H1 (cell line): ENCODE results near the gene CD84. TPM values are rescaled to one million over a fixed set of nuclear protein-coding genes. Genes with fewer than 3 reads are reported as not detected.

Experiments used
- CTCF ChIA-PET: fragments of 300-600 bp; sonication (Branson Sonifier 250); formaldehyde crosslinking; loops from one replicate; lab custom pipeline; 2021; ENCODE audit not compliant: partially characterized antibody; lab: Charles Lee
- POLR2A ChIA-PET: fragments of 300-600 bp; sonication (Branson Sonifier 250); formaldehyde crosslinking; loops from one replicate; lab custom pipeline; 2021; ENCODE audit warnings: inconsistent platforms; ENCODE audit not compliant: partially characterized antibody; lab: Charles Lee
- DNase-seq, 2 experiments: peaks; one replicate each; pipeline versions ENCODE4 v3.0.0 to v3.0.0-alpha.2; 2010 to 2022; ENCODE audit warnings: low spot score in 2 of 2, low read depth in 1 of 2, mixed read lengths in 1 of 2
- FAIRE-seq: peaks from 2 replicates; lab custom pipeline; 2011; peaks lifted over from hg19 to GRCh38; lab: Jason Lieb, UNC
- H2AFZ ChIP-seq: 2 replicates; pipeline ENCODE4 v1.8.1; 2012; ENCODE audit warnings: low read length, inconsistent platforms
- H2AK5ac ChIP-seq: 2 replicates; pipeline ENCODE4 v1.6.1; 2013; ENCODE audit warnings: low read depth, low read length
- H2BK120ac ChIP-seq: replicated peaks from 2 replicates; pipeline ENCODE3; 2013; ENCODE audit warnings: low read depth, low read length, inconsistent platforms
- H2BK12ac ChIP-seq: 2 replicates; pipeline ENCODE4 v1.6.1; 2013; ENCODE audit warnings: low read depth, low read length
- H2BK15ac ChIP-seq: 2 replicates; pipeline ENCODE4 v1.6.1; 2013; ENCODE audit warnings: low read length
- H2BK20ac ChIP-seq: 2 replicates; pipeline ENCODE4 v1.6.1; 2013; ENCODE audit warnings: low read length
- H2BK5ac ChIP-seq: 2 replicates; pipeline ENCODE4 v1.6.1; 2013; ENCODE audit warnings: low read depth, low read length
- H3K14ac ChIP-seq: 2 replicates; pipeline ENCODE4 v1.6.1; 2013; ENCODE audit warnings: inconsistent platforms; ENCODE audit not compliant: insufficient read length
- H3K18ac ChIP-seq: 2 replicates; pipeline ENCODE4 v1.6.1; 2013; ENCODE audit warnings: low read length; ENCODE audit errors: extremely low read depth
- H3K23ac ChIP-seq: 2 replicates; pipeline ENCODE4 v1.6.1; 2013; ENCODE audit warnings: inconsistent platforms; ENCODE audit not compliant: insufficient read length
- H3K23me2 ChIP-seq: 2 replicates; pipeline ENCODE4 v1.6.1; 2013; ENCODE audit warnings: low read depth, low read length
- H3K27ac ChIP-seq: 2 replicates; pipeline ENCODE4 v1.6.1; 2011; ENCODE audit warnings: low read depth, low read length, inconsistent platforms
- H3K27me3 ChIP-seq, 4 experiments: replicated peaks in 1 of 4; 1 replicate in 1 of 4; 2 replicates in 3 of 4; pipeline versions ENCODE4 v1.6.1 to v1.8.1; 2011 to 2013; ENCODE audit warnings: low read length in 3 of 4, mild to moderate bottlenecking in 3 of 4, inconsistent platforms in 2 of 4, mixed read lengths in 2 of 4, moderate library complexity in 1 of 4; ENCODE audit not compliant: control insufficient read depth in 3 of 4, insufficient read depth in 3 of 4; ENCODE audit errors: extremely low read depth in 1 of 4
- H3K36me3 ChIP-seq, 4 experiments: 2 replicates each; pipeline versions ENCODE4 v1.6.1 to v1.8.1; 2011 to 2013; ENCODE audit warnings: mild to moderate bottlenecking in 4 of 4, low read length in 3 of 4, moderate library complexity in 2 of 4, control low read depth in 1 of 4, inconsistent platforms in 1 of 4; ENCODE audit not compliant: insufficient read depth in 4 of 4, control insufficient read depth in 2 of 4
- H3K4ac ChIP-seq: replicated peaks from 2 replicates; pipeline ENCODE3; 2013; ENCODE audit warnings: low read length, low read depth, mixed read lengths, inconsistent platforms; ENCODE audit not compliant: insufficient read length
- H3K4me1 ChIP-seq, 4 experiments: replicated peaks in 1 of 4; 1 replicate in 1 of 4; 2 replicates in 3 of 4; pipeline versions ENCODE4 v1.6.1 to v1.8.1; 2011 to 2013; ENCODE audit warnings: low read length in 3 of 4, inconsistent platforms in 2 of 4, mixed read lengths in 1 of 4; ENCODE audit not compliant: insufficient read depth in 4 of 4, control insufficient read depth in 3 of 4
- H3K4me2 ChIP-seq, 2 experiments: 2 replicates each; pipeline versions ENCODE4 v1.6.1 to v1.8.1; 2011 to 2013; ENCODE audit warnings: low read depth in 2 of 2, low read length in 2 of 2, control low read depth in 1 of 2, inconsistent platforms in 1 of 2, mild to moderate bottlenecking in 1 of 2; ENCODE audit not compliant: insufficient read depth in 1 of 2
- H3K4me3 ChIP-seq, 4 experiments: fragments of 200-600, 300-600 bp in 1 of 4; sonication (generic), shearing (Covaris generic), sonication (Bioruptor Twin) in 1 of 4; 2 replicates each; pipeline versions ENCODE4 v1.5.1 to v1.8.1; 2011 to 2016; ENCODE audit warnings: low read length in 4 of 4, low read depth in 3 of 4, control low read depth in 2 of 4, inconsistent platforms in 2 of 4, mild to moderate bottlenecking in 2 of 4, mixed read lengths in 1 of 4, moderate library complexity in 1 of 4; ENCODE audit not compliant: insufficient read depth in 2 of 4; ENCODE audit errors: extremely low read depth in 1 of 4
- H3K56ac ChIP-seq: replicated peaks from 2 replicates; pipeline ENCODE3; 2013; ENCODE audit warnings: low read depth, mild to moderate bottlenecking, mixed read lengths, low read length, inconsistent platforms; ENCODE audit not compliant: insufficient read length
- H3K79me1 ChIP-seq: 2 replicates; pipeline ENCODE4 v1.6.1; 2013; ENCODE audit warnings: low read depth, low read length, control low read depth
- H3K79me2 ChIP-seq, 2 experiments: 2 replicates each; pipeline versions ENCODE4 v1.6.1 to v1.8.1; 2012 to 2013; ENCODE audit warnings: low read length in 2 of 2, mild to moderate bottlenecking in 2 of 2, inconsistent platforms in 1 of 2; ENCODE audit not compliant: insufficient read depth in 2 of 2, control insufficient read depth in 1 of 2
- H3K9ac ChIP-seq, 4 experiments: replicated peaks in 1 of 4; 1 replicate in 1 of 4; 2 replicates in 3 of 4; pipeline versions ENCODE4 v1.6.1 to v1.8.1; 2011 to 2013; ENCODE audit warnings: low read depth in 3 of 4, low read length in 3 of 4, control low read depth in 2 of 4, mild to moderate bottlenecking in 2 of 4, moderate library complexity in 2 of 4, inconsistent platforms in 1 of 4; ENCODE audit errors: extremely low read depth in 1 of 4
- H3K9me3 ChIP-seq, 2 experiments: 2 replicates each; pipeline versions ENCODE4 v1.6.1 to v1.8.1; 2012 to 2013; ENCODE audit warnings: mild to moderate bottlenecking in 2 of 2, moderate library complexity in 2 of 2, control low read depth in 1 of 2, inconsistent platforms in 1 of 2, low read depth in 1 of 2, low read length in 1 of 2, mixed read lengths in 1 of 2; ENCODE audit not compliant: insufficient read depth in 2 of 2
- H4K20me1 ChIP-seq, 2 experiments: replicated peaks in 1 of 2; 2 replicates each; pipeline versions ENCODE3 to v1.8.1; 2011 to 2013; ENCODE audit warnings: inconsistent platforms in 2 of 2, low read length in 2 of 2, mild to moderate bottlenecking in 1 of 2; ENCODE audit not compliant: insufficient read depth in 2 of 2, control insufficient read depth in 1 of 2
- H4K5ac ChIP-seq: 2 replicates; pipeline ENCODE4 v1.6.1; 2013; ENCODE audit warnings: low read length, low read depth, mixed read lengths, inconsistent platforms; ENCODE audit not compliant: insufficient read length
- H4K8ac ChIP-seq: 2 replicates; pipeline ENCODE4 v1.8.0; 2013; ENCODE audit warnings: mild to moderate bottlenecking, moderate library complexity, low read length, inconsistent platforms; ENCODE audit not compliant: insufficient read depth; ENCODE audit errors: extremely low read depth
- H4K91ac ChIP-seq: replicated peaks from 2 replicates; pipeline ENCODE3; 2013; ENCODE audit warnings: low read length, mixed read lengths, inconsistent platforms; ENCODE audit not compliant: insufficient read length
- BRCA1 ChIP-seq: IDR thresholded peaks from 2 replicates; pipeline ENCODE4 v1.6.1; 2012; ENCODE audit warnings: low read depth, low read length, improper control_type of control experiment
- CBX8 ChIP-seq: fragments of 300-800, 300-1000 bp; sonication (generic); IDR thresholded peaks from 2 replicates; pipeline ENCODE4 v1.7.1; 2016; ENCODE audit warnings: low read depth, low read length, borderline replicate concordance
- CEBPB ChIP-seq: IDR thresholded peaks from 2 replicates; pipeline ENCODE4 v1.6.1; 2012; ENCODE audit warnings: low read depth, low read length
- EP300 ChIP-seq, 2 experiments: IDR thresholded peaks; 1 replicate in 1 of 2; 2 replicates in 1 of 2; pipeline ENCODE4 v1.6.1; 2011 to 2012; ENCODE audit warnings: low read depth in 2 of 2, low read length in 2 of 2, mild to moderate bottlenecking in 2 of 2, borderline replicate concordance in 1 of 2, inconsistent platforms in 1 of 2, moderate library complexity in 1 of 2
- EZH2 ChIP-seq: fragments of 200-600 bp; sonication (generic); IDR thresholded peaks from 2 replicates; pipeline ENCODE4 v1.7.1; 2012; ENCODE audit warnings: low read depth, mild to moderate bottlenecking, moderate library complexity, low read length, inconsistent platforms; ENCODE audit not compliant: severe bottlenecking
- FOSL1 ChIP-seq: IDR thresholded peaks from 2 replicates; pipeline ENCODE4 v1.6.1; 2011; ENCODE audit warnings: mild to moderate bottlenecking, low read depth, low read length, moderate library complexity; ENCODE audit not compliant: insufficient read depth
- KDM5A ChIP-seq: fragments of 200-600 bp; IDR thresholded peaks from 2 replicates; pipeline ENCODE4 v1.7.1; 2012; ENCODE audit warnings: mild to moderate bottlenecking, low read length, inconsistent platforms, mixed read lengths
- NRF1 ChIP-seq: IDR thresholded peaks from 2 replicates; pipeline ENCODE4 v1.6.1; 2011; ENCODE audit warnings: mild to moderate bottlenecking, low read depth, low read length, improper control_type of control experiment
- POLR2AphosphoS5 ChIP-seq: IDR thresholded peaks from 2 replicates; pipeline ENCODE4 v1.6.1; 2011; ENCODE audit warnings: low read depth, low read length
- RBBP5 ChIP-seq: IDR thresholded peaks from 2 replicates; pipeline ENCODE4 v1.7.1; 2012; ENCODE audit warnings: low read depth, mild to moderate bottlenecking, inconsistent platforms, low read length, moderate library complexity, borderline replicate concordance
- RFX5 ChIP-seq: IDR thresholded peaks from 2 replicates; pipeline ENCODE4 v1.6.1; 2011; ENCODE audit warnings: low read depth, low read length, improper control_type of control experiment, borderline replicate concordance
- SP4 ChIP-seq: IDR thresholded peaks from 2 replicates; pipeline ENCODE4 v1.6.1; 2012; ENCODE audit warnings: low read length, inconsistent platforms
- WGBS, 2 experiments: shearing (Covaris generic) in 1 of 2; methylation state at CpG; one replicate each; pipeline versions ENCODE4 v1.1.6 to v1.1.7; 2013 to 2015; ENCODE audit warnings: low lambda C conversion rate in 2 of 2, mixed read lengths in 2 of 2, inconsistent platforms in 1 of 2, low coverage in 1 of 2, missing lambda C conversion rate in 1 of 2; ENCODE audit not compliant: insufficient replicate concordance in 2 of 2, insufficient coverage in 1 of 2, insufficient read length in 1 of 2; ENCODE audit errors: extremely low coverage in 1 of 2, missing lambda C conversion rate in 1 of 2; 5-methylcytosine and 5-hydroxymethylcytosine counted together
- polyA plus RNA-seq, 7 experiments: library from polyadenylated mRNA; depleted of rRNA in 3 of 7; stranded (reverse) in 5 of 7; unstranded in 2 of 7; fragments of >200 nt in 5 of 7; fragments of 200-250 nt in 2 of 7; gene quantifications; 1 replicate in 5 of 7; 2 replicates in 1 of 7; 4 replicates in 1 of 7; pipeline versions ENCODE4 v1.2.1 to v1.2.3, GENCODE V29; 2011 to 2013; ENCODE audit warnings: missing spikeins in 2 of 7, mixed read lengths in 2 of 7
- total RNA-seq: library from RNA; stranded (reverse); fragmentation: NEBNext Ultra II Directional; extraction: Animal tissue kit (Norgen Biotek cat#: 25700); gene quantifications from 2 replicates; pipeline ENCODE4 v1.2.1, GENCODE V29; 2021
- TF ChIP-seq, protein P1 (sequence below): IDR thresholded peaks from 2 replicates; pipeline ENCODE4 v1.6.1; 2011; ENCODE audit warnings: low read depth, mild to moderate bottlenecking, low read length; ENCODE audit not compliant: insufficient read depth

The CD84 gene
- total and polyA plus RNA-seq, 2 of the 8 experiments (the other 6 are each of a cell fraction or from before 2014, with no cell fraction given) = not detected

DNA sequence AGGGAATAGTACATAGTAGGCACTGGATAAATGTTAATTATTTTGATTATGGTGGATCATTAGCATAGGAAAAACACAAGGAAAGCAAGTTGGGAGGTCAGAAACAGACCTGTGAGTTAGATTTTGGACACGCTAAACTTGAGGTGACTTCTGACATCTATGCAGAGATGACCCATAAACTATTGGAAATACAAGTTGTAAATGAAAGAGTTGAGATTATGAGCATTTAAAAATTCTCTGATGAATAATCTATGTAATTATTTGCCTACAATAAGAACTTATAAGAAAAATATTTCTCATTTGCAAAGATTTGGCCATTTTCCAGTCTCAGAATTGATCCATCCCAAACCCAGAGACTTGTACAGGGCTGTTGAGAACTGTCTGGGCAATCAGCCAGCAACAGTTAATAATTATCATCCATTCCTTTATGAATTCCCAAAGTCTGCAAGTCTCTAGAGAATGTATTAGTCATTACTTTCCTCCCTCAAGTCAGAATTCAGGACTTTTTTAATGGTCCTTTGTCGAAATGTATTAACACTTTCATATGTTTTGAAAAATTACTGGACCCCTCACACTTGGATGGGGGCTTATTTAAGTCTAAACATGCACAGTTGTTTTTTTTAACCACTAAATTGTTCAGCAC, 36.9 kb downstream of the CD84 start:
- Histone ChIP-seq H3K4ac (no peak overlapping the region), H3K79me1 (no peaks in the 10 kb centered on the region), H2BK20ac (no peak overlapping the region), H3K4me1 (no peaks in the 10 kb centered on the region), H3K18ac (no peak overlapping the region), H3K9ac (no peak overlapping the region), H3K4me2 (no peak overlapping the region), H4K91ac (no peak overlapping the region), H3K23me2 (no peaks in the 10 kb centered on the region), H4K20me1 (no peaks in the 10 kb centered on the region), H2BK15ac (no peak overlapping the region), H3K79me2 (no peaks in the 10 kb centered on the region), H3K4me3 (no peak overlapping the region), H3K23ac (no peak overlapping the region), H2BK12ac (no peak overlapping the region), H4K5ac (no peak overlapping the region), H3K9me3 (no peaks in the 10 kb centered on the region), H3K14ac (no peak overlapping the region), H3K36me3 (no peaks in the 10 kb centered on the region), H3K27ac (no peak overlapping the region), H3K27me3 (no peaks in the 10 kb centered on the region), H2BK120ac (no peak overlapping the region), H2BK5ac (no peak overlapping the region), H2AFZ (no peak overlapping the region), H2AK5ac (no peak overlapping the region), H3K56ac (no peak overlapping the region), H4K8ac (no peak overlapping the region)
- CTCF ChIA-PET = interaction anchor here (0.7 to 5.7 kb wide), 5 partner anchors 7 to 129 kb away, joined by 3 to 49 read pairs (median 3); no protein-coding TSS in a partner anchor
- FAIRE-seq (no peak), DNase-seq (no peak)
- POLR2A ChIA-PET = no interaction called here
- WGBS, 2 experiments = 3% methylated on average over 2 of the region's 2 CpGs; no CpG with 5 or more reads in 1 of the 2 experiments
- no peak for TF ChIP-seq FOSL1
- TF ChIP-seq CEBPB = no peak
- TF ChIP-seq, protein P1, sequence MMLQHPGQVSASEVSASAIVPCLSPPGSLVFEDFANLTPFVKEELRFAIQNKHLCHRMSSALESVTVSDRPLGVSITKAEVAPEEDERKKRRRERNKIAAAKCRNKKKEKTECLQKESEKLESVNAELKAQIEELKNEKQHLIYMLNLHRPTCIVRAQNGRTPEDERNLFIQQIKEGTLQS = no peak
- no peak for TF ChIP-seq RBBP5
- no peak for TF ChIP-seq RFX5
- TF ChIP-seq KDM5A = no peak
- TF ChIP-seq NRF1 = no peak
- TF ChIP-seq POLR2AphosphoS5 = no peak
- no peak for TF ChIP-seq EP300 (IDR thresholded peaks at IDR 0.05; ENCODE audit: borderline replicate concordance in 1 of 2, low read depth in 2 of 2, low read length in 2 of 2)
- TF ChIP-seq CBX8 = no peak
- no peak for TF ChIP-seq BRCA1
- TF ChIP-seq SP4 = no peak
- no peak for TF ChIP-seq EZH2
